SK-N-SH (cell line): ENCODE measurements around the gene OPA3. TPM values are rescaled to one million over a fixed set of nuclear protein-coding genes. Genes with fewer than 3 reads are reported as not detected.
A peak's percentile ranks its signal among the peaks of the same experiment; 100 is the strongest.

Experiments
- CTCF ChIA-PET: fragments of 300-600, 350-600 bp; formaldehyde crosslinking; extraction: SDS; loops from one replicate; lab custom pipeline; 2021; lab: Yijun Ruan, JAX
- POLR2A ChIA-PET: fragments of 350-600 bp; sonication (Branson Sonifier 250); formaldehyde crosslinking; extraction: SDS; loops from one replicate; lab custom pipeline; 2020; ENCODE audit warnings: antibody characterized with exemption, inconsistent platforms; lab: Yijun Ruan, JAX
- DNase-seq: peaks from one replicate; pipeline ENCODE4 v3.0.0; 2012
- H2AFZ ChIP-seq: fragments of 200-600 bp; sonication (generic); 2 replicates; pipeline ENCODE4 v1.8.1; 2016; ENCODE audit warnings: antibody characterized with exemption, mild to moderate bottlenecking, low read depth
- H3F3A ChIP-seq: fragments of 200-600 bp; sonication (generic); replicated peaks from 2 replicates; pipeline ENCODE3; 2016; ENCODE audit warnings: antibody characterized with exemption, mild to moderate bottlenecking; ENCODE audit not compliant: insufficient read depth
- H3K27ac ChIP-seq, 2 experiments: fragments of 200-500 bp in 1 of 2; fragments of 200-600 bp in 1 of 2; sonication (Bioruptor generic) in 1 of 2; sonication (generic), shearing (Covaris generic) in 1 of 2; 2 replicates each; pipeline versions ENCODE4 v1.5.1 to v1.6.1; 2014 to 2016; ENCODE audit warnings: low read depth in 2 of 2, inconsistent platforms in 1 of 2, low read length in 1 of 2, mild to moderate bottlenecking in 1 of 2, mixed read lengths in 1 of 2
- H3K27me3 ChIP-seq: fragments of 200-600 bp; sonication (generic), shearing (Covaris generic); 2 replicates; pipeline ENCODE4 v1.6.1; 2016; ENCODE audit warnings: mixed run types; ENCODE audit not compliant: insufficient read depth
- H3K36me3 ChIP-seq, 2 experiments: fragments of 200-500 bp in 1 of 2; fragments of 200-600 bp in 1 of 2; sonication (Bioruptor generic) in 1 of 2; sonication (generic) in 1 of 2; replicated peaks in 1 of 2; 2 replicates each; pipeline versions ENCODE3 to v1.5.1; 2014 to 2016; ENCODE audit warnings: low read length in 1 of 2, mild to moderate bottlenecking in 1 of 2; ENCODE audit not compliant: insufficient read depth in 2 of 2, control insufficient read depth in 1 of 2
- H3K4me1 ChIP-seq, 2 experiments: fragments of 200-500 bp in 1 of 2; fragments of 200-600 bp in 1 of 2; sonication (Bioruptor generic) in 1 of 2; sonication (generic), shearing (Covaris generic) in 1 of 2; 2 replicates each; pipeline versions ENCODE4 v1.5.1 to v1.6.1; 2014 to 2016; ENCODE audit warnings: low read depth in 1 of 2, low read length in 1 of 2, mixed run types in 1 of 2; ENCODE audit not compliant: insufficient read depth in 2 of 2, control insufficient read depth in 1 of 2
- H3K4me2 ChIP-seq: fragments of 200-600 bp; sonication (generic), shearing (Covaris generic); 2 replicates; pipeline ENCODE4 v1.6.1; 2017; ENCODE audit warnings: mixed run types
- H3K4me3 ChIP-seq, 2 experiments: fragments of 200-500 bp in 1 of 2; fragments of 200-600 bp in 1 of 2; sonication (Bioruptor generic) in 1 of 2; sonication (generic), shearing (Covaris generic) in 1 of 2; 2 replicates each; pipeline versions ENCODE4 v1.5.1 to v1.8.1; 2014 to 2016; ENCODE audit warnings: low read depth in 2 of 2, inconsistent platforms in 1 of 2, low read length in 1 of 2, mild to moderate bottlenecking in 1 of 2, mixed read lengths in 1 of 2, moderate library complexity in 1 of 2
- H3K79me2 ChIP-seq: fragments of 200-600 bp; sonication (generic); 2 replicates; pipeline ENCODE4 v1.8.1; 2017; ENCODE audit warnings: mild to moderate bottlenecking; ENCODE audit not compliant: insufficient read depth
- H3K9ac ChIP-seq: fragments of 200-600 bp; sonication (generic); 2 replicates; pipeline ENCODE4 v1.6.1; 2017; ENCODE audit warnings: mixed run types
- H3K9me2 ChIP-seq: fragments of 200-600 bp; sonication (generic); 2 replicates; pipeline ENCODE4 v1.6.1; 2017; ENCODE audit warnings: mixed run types
- H3K9me3 ChIP-seq: fragments of 200-600 bp; sonication (generic); 2 replicates; pipeline ENCODE4 v1.6.1; 2017; ENCODE audit warnings: mixed run types, mild to moderate bottlenecking, moderate library complexity
- H4K20me1 ChIP-seq: fragments of 200-600 bp; sonication (generic); 2 replicates; pipeline ENCODE4 v1.6.1; 2017; ENCODE audit warnings: mild to moderate bottlenecking, mixed run types; ENCODE audit not compliant: insufficient read depth
- ELF1 ChIP-seq: IDR thresholded peaks from 2 replicates; pipeline ENCODE4 v1.4.0; 2012
- EZH2phosphoT487 ChIP-seq: fragments of 200-600 bp; sonication (generic); IDR thresholded peaks from 2 replicates; pipeline ENCODE4 v1.6.1; 2017; ENCODE audit warnings: low read depth, mixed run types, mild to moderate bottlenecking, antibody characterized with exemption, moderate library complexity, borderline replicate concordance
- FOSL2 ChIP-seq: IDR thresholded peaks from 2 replicates; pipeline ENCODE4 v1.4.0; 2012; ENCODE audit warnings: low read depth, mild to moderate bottlenecking, moderate library complexity, borderline replicate concordance
- FOXJ3 ChIP-seq: sonication (generic); formaldehyde crosslinking; IDR thresholded peaks from 2 replicates; pipeline ENCODE4 v1.5.1; 2020; ENCODE audit warnings: mild to moderate bottlenecking, missing genetic modification reagents
- FOXM1 ChIP-seq: IDR thresholded peaks from 2 replicates; pipeline ENCODE4 v1.4.0; 2012; ENCODE audit warnings: low read depth, mild to moderate bottlenecking
- IRF3 ChIP-seq: fragments of 150-350 bp; IDR thresholded peaks from 2 replicates; pipeline ENCODE4 v1.6.1; 2016; ENCODE audit warnings: mild to moderate bottlenecking, low read depth, low read length
- JUND ChIP-seq: IDR thresholded peaks from 2 replicates; pipeline ENCODE4 v1.4.0; 2012
- NFIC ChIP-seq: IDR thresholded peaks from 2 replicates; pipeline ENCODE4 v1.4.0; 2012; ENCODE audit warnings: borderline replicate concordance
- PBX3 ChIP-seq: IDR thresholded peaks from 2 replicates; pipeline ENCODE4; 2012
- RAD21 ChIP-seq: IDR thresholded peaks from 2 replicates; pipeline ENCODE4 v1.6.1; 2012; ENCODE audit warnings: mild to moderate bottlenecking, low read length
- RCOR1 ChIP-seq: fragments of 150-350 bp; IDR thresholded peaks from 2 replicates; pipeline ENCODE4 v1.6.1; 2017; ENCODE audit warnings: antibody characterized with exemption, low read length
- SIN3A ChIP-seq: IDR thresholded peaks from 2 replicates; pipeline ENCODE4 v1.6.1; 2012; ENCODE audit warnings: low read depth, mild to moderate bottlenecking, low read length, moderate library complexity, borderline replicate concordance
- SMC3 ChIP-seq: IDR thresholded peaks from 2 replicates; pipeline ENCODE4 v1.6.1; 2012; ENCODE audit warnings: low read depth, low read length, improper control_type of control experiment
- TAF1 ChIP-seq: IDR thresholded peaks from 2 replicates; pipeline ENCODE4 v1.6.1; 2012; ENCODE audit warnings: low read depth, mild to moderate bottlenecking, low read length, moderate library complexity, borderline replicate concordance
- TCF12 ChIP-seq: IDR thresholded peaks from 2 replicates; pipeline ENCODE4 v1.4.0; 2012
- TEAD4 ChIP-seq: IDR thresholded peaks from 2 replicates; pipeline ENCODE4 v1.4.0; 2012; ENCODE audit warnings: mild to moderate bottlenecking, borderline replicate concordance; ENCODE audit not compliant: insufficient read depth
- USF1 ChIP-seq: IDR thresholded peaks from 2 replicates; pipeline ENCODE4 v1.4.0; 2012; ENCODE audit warnings: low read depth, borderline replicate concordance
- YY1 ChIP-seq: IDR thresholded peaks from 2 replicates; pipeline ENCODE4 v1.4.0; 2012; ENCODE audit warnings: low read depth, mild to moderate bottlenecking
- ZBTB33 ChIP-seq: IDR thresholded peaks from 2 replicates; pipeline ENCODE4 v1.4.0; 2012; ENCODE audit warnings: low read depth, borderline replicate concordance
- WGBS: methylation state at CpG from one replicate; pipeline ENCODE4 v1.1.6; 2017; ENCODE audit warnings: low lambda C conversion rate; 5-methylcytosine and 5-hydroxymethylcytosine counted together
- polyA plus RNA-seq, 3 experiments: library from polyadenylated mRNA; depleted of rRNA; stranded (reverse); fragments of >200 nt; gene quantifications; 2 replicates each; pipeline ENCODE4 v1.2.3, GENCODE V29; 2012

The OPA3 gene
- polyA plus RNA-seq, 1 of the 3 experiments (the other 2 are of a cell fraction), result 10.0 TPM

GRCh38 chr19:45595814-45596213 is 11.2 kb upstream of the OPA3 start:
- DNase-seq, result peak; percentile 33
- peaks cover 6% of the 10 kb centered on the region for H3F3A ChIP-seq
- H3K4me1 ChIP-seq, result peaks cover 0 to 7% of the 10 kb centered on the region in 2 experiments; a peak in 1 of 4 replicates
- H3K79me2 ChIP-seq, result no peaks in the 10 kb centered on the region
- H3K4me3 ChIP-seq, result no peak overlapping the region
- no peaks in the 10 kb centered on the region for H3K9me2 ChIP-seq
- H2AFZ ChIP-seq, result 0 out of 2 replicates have a peak overlapping the region, but pooled peaks have one; percentile 4
- no peak overlapping the region for H3K4me2 ChIP-seq
- H3K27me3 ChIP-seq, result peaks cover 3% of the 10 kb centered on the region; the same call in 1 of the 2 replicates
- CTCF ChIA-PET, result interaction anchor here (3.5 kb wide), 1 partner anchor 11 kb away, joined by 18 read pairs; no protein-coding TSS in a partner anchor
- H3K9ac ChIP-seq, result no peak overlapping the region
- 48% methylated on average over 6 of the region's 6 CpGs for WGBS
- TF ChIP-seq ELF1 (no peak), SIN3A (no peak), SMC3 (no peak), EZH2phosphoT487 (no peak), USF1 (no peak), FOXM1 (no peak), RAD21 (no peak), TCF12 (no peak), PBX3 (no peak), RCOR1 (no peak), ZBTB33 (no peak), IRF3 (no peak), FOXJ3 (CRISPR knock-in tag) (no peak), TAF1 (no peak), FOSL2 (no peak), YY1 (no peak), JUND (no peak), NFIC (no peak), TEAD4 (no peak)
- H3K36me3 ChIP-seq, result no peaks in the 10 kb centered on the region
- H3K9me3 ChIP-seq, result no peaks in the 10 kb centered on the region
- POLR2A ChIA-PET, result no interaction called here
- H4K20me1 ChIP-seq, result no peaks in the 10 kb centered on the region
- H3K27ac ChIP-seq, result no peak overlapping the region
